ENCODE results near the gene WDR59. TPM values are rescaled to one million over a fixed set of nuclear protein-coding genes. Genes with fewer than 3 reads are reported as not detected.

The WDR59 gene
- total and polyA plus RNA-seq, 9 of the 15 experiments (the other 6 are each of a cell fraction or from before 2014, with no cell fraction given), result 12.7 to 126 (median 34.7) TPM

GRCh38 chr16:74841904-74842303 is 143.0 kb downstream of the WDR59 start:
- H3K79me2 ChIP-seq (ENCODE audit: control insufficient read depth, insufficient read depth, low read length), result no peaks in the 10 kb centered on the region
- no peaks in the 10 kb centered on the region for H4K20me1 ChIP-seq (replicated peaks; ENCODE audit: control insufficient read depth, insufficient read depth, low read length)
- no peak overlapping the region for H3K27ac ChIP-seq (ENCODE audit: extremely low read depth, low read depth, low read length)
- no peak for ATAC-seq
- BruUV-seq (replicated peaks), result no TSS peak
- ChIA-PET CTCF (ENCODE audit: low intra/inter-chr PET ratio) (no interaction called here), POLR2A (interaction anchor here (1.5 kb wide), 1 partner anchor 18 kb away, joined by 5 read pairs; no protein-coding TSS in a partner anchor)
- no peak overlapping the region for H2AFZ ChIP-seq (ENCODE audit: low read depth, low read length)
- H3K36me3 ChIP-seq (ENCODE audit: control insufficient read depth, insufficient read depth, low read length), result no peaks in the 10 kb centered on the region
- H3K9me3 ChIP-seq (replicated peaks; ENCODE audit: control insufficient read depth, insufficient read depth, low read depth, low read length), result no peaks in the 10 kb centered on the region
- 6% methylated on average over 3 of the region's 3 CpGs for WGBS (ENCODE audit: insufficient coverage, low coverage, missing lambda C conversion rate)
- peaks cover 0 to 2% of the 10 kb centered on the region in 2 experiments; a peak in 1 of 5 replicates for H3K27me3 ChIP-seq (ENCODE audit: control insufficient read depth in 2 of 2, insufficient read depth in 2 of 2, low read length in 2 of 2)
- no peak for FAIRE-seq
- H3K9ac ChIP-seq (ENCODE audit: insufficient read depth in 1 of 2, low read depth in 2 of 2, low read length in 2 of 2), result no peak overlapping the region
- peaks cover 0 to 4% of the 10 kb centered on the region in 2 experiments; a peak in 3 of 5 replicates for H3K4me1 ChIP-seq (replicated peaks in 1 of 2; ENCODE audit: control insufficient read depth in 2 of 2, insufficient read depth in 2 of 2, low read length in 2 of 2)
- no peak for DNase-seq (ENCODE audit: extremely low read depth in 1 of 4, low spot score in 3 of 4)
- H3K9me1 ChIP-seq (ENCODE audit: control insufficient read depth, insufficient read depth, low read length), result no peaks in the 10 kb centered on the region
- in situ Hi-C loops (cut with MboI) (no loop called here), intact Hi-C loops (cut with micrococcal nuclease) (no loop called here)
- 0 out of 2 replicates have a peak, but pooled peaks have one; percentile 16 for TF ChIP-seq BHLHE40 (IDR thresholded peaks at IDR 0.05; ENCODE audit: low read length)
- peak; percentile 51; the same call in 1 of the 2 replicates for TF ChIP-seq L3MBTL2 (IDR thresholded peaks at IDR 0.05)
- TF ChIP-seq XRCC4 (IDR thresholded peaks at IDR 0.05; ENCODE audit: extremely low read depth, insufficient read depth, insufficient read length), result no peak
- no peak overlapping the region for H3K4me3 ChIP-seq
- H3K4me2 ChIP-seq (ENCODE audit: insufficient read depth, low read length), result no peak overlapping the region

GRCh38 chr16:74841469-74841868 is 143.5 kb downstream of the WDR59 start:
- no peak overlapping the region for H3K9ac ChIP-seq (ENCODE audit: insufficient read depth in 1 of 2, low read depth in 2 of 2, low read length in 2 of 2)
- H3K4me1 ChIP-seq (replicated peaks in 1 of 2; ENCODE audit: control insufficient read depth in 2 of 2, insufficient read depth in 2 of 2, low read length in 2 of 2), result peaks cover 0 to 4% of the 10 kb centered on the region in 2 experiments; a peak in 3 of 5 replicates
- in situ Hi-C loops (cut with MboI), result no loop called here
- DNase-seq (ENCODE audit: extremely low read depth in 1 of 4, low spot score in 3 of 4) (no peak), ATAC-seq (no peak), FAIRE-seq (no peak)
- no peak overlapping the region for H3K4me2 ChIP-seq (ENCODE audit: insufficient read depth, low read length)
- ChIA-PET POLR2A (no interaction called here), CTCF (ENCODE audit: low intra/inter-chr PET ratio) (no interaction called here)
- H3K9me3 ChIP-seq (replicated peaks; ENCODE audit: control insufficient read depth, insufficient read depth, low read depth, low read length), result no peaks in the 10 kb centered on the region
- no peaks in the 10 kb centered on the region for H3K9me1 ChIP-seq (ENCODE audit: control insufficient read depth, insufficient read depth, low read length)
- no TSS peak for BruUV-seq (replicated peaks)
- H3K27ac ChIP-seq (ENCODE audit: extremely low read depth, low read depth, low read length), result no peak overlapping the region
- H3K79me2 ChIP-seq (ENCODE audit: control insufficient read depth, insufficient read depth, low read length), result no peaks in the 10 kb centered on the region
- H2AFZ ChIP-seq (ENCODE audit: low read depth, low read length), result no peak overlapping the region
- intact Hi-C loops (cut with micrococcal nuclease), result no loop called here
- H3K27me3 ChIP-seq (ENCODE audit: control insufficient read depth in 2 of 2, insufficient read depth in 2 of 2, low read length in 2 of 2), result no peaks in the 10 kb centered on the region; a peak in 1 of 5 replicates
- WGBS (ENCODE audit: insufficient coverage, low coverage, missing lambda C conversion rate), result 5% methylated on average over 2 of the region's 2 CpGs
- no peak overlapping the region for H3K4me3 ChIP-seq
- no peaks in the 10 kb centered on the region for H4K20me1 ChIP-seq (replicated peaks; ENCODE audit: control insufficient read depth, insufficient read depth, low read length)
- H3K36me3 ChIP-seq (ENCODE audit: control insufficient read depth, insufficient read depth, low read length), result no peaks in the 10 kb centered on the region
- no peak for TF ChIP-seq MGA (IDR thresholded peaks at IDR 0.05)
